ENCODE measurements around the gene BRMS1. TPM values are rescaled to one million over a fixed set of nuclear protein-coding genes. Genes with fewer than 3 reads are reported as not detected.

Gene BRMS1, protein sequence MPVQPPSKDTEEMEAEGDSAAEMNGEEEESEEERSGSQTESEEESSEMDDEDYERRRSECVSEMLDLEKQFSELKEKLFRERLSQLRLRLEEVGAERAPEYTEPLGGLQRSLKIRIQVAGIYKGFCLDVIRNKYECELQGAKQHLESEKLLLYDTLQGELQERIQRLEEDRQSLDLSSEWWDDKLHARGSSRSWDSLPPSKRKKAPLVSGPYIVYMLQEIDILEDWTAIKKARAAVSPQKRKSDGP
- polyA plus RNA-seq (2011; rRNA removed) (35.2 and 39.3 TPM in 2 replicates), polyA minus RNA-seq (2011; rRNA and poly(A)+ RNA removed) (12.9 and 15.2 TPM in 2 replicates)

DNA sequence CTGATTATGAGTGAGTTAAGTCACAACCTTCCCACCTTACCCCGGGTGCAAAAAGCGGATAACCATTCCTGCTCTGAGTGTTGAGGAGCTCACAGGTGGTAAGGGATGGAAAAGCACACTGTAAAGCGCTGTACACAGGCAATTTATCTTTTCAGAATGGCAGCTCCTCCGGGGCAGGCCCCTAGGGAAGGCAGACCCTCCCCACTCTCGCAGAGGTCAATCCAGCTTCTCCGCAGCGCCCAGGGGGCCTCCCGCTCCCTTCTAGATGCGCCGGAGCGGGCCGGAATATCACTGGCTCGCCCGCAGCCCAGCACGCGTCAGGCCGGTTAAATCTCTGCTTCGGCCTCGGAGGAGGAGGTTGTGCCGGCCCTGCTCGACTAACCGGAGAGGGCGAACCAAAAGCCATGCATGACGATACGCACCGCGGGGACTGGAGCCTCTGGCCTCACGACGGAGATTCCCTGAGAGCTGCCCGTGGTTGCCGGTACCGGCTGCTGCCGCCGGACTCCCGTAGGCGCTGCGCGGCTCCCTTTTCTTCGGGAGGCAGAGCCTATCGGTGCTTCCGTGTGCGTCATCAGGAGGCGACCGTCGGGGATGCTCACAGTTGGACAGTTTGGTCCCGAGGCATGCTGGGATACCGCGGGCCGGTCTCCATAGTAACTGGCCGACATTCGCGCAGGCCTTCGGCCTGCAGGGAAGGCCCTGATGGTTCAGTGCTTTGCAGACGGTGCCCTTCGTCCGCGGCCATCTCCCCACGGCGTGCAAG, at the start of gene BRMS1:
BRMS1 (minus strand) TSS at position 555 of the 766 bp plus-strand sequence. CDS start 2,870 bp downstream, outside the sequence.
- peak; percentile 87 for DNase-seq (ENCODE audit: low read depth, low spot score)
- Histone ChIP-seq H3K9me3 (ENCODE audit: control insufficient read depth, insufficient read depth, low read length) (peaks cover 3% of the 10 kb centered on the region; the same call in 1 of the 2 replicates), H3K4me3 (ENCODE audit: low read depth, low read length) (peak within 1 kb of the TSS; percentile 99), H3K27me3 (ENCODE audit: control insufficient read depth, insufficient read depth, low read length) (no peaks in the 10 kb centered on the region), H3K27ac (ENCODE audit: low read depth, low read length) (peak within 1 kb of the TSS; percentile 65)
- POLR2A ChIA-PET, result interaction anchor here (0.6 to 2.1 kb wide), 6 partner anchors 9 to 175 kb away, joined by 3 to 13 read pairs (median 4); partner anchors contain the start of genes CD248, RIN1 and YIF1A
- TF ChIP-seq, protein P1, sequence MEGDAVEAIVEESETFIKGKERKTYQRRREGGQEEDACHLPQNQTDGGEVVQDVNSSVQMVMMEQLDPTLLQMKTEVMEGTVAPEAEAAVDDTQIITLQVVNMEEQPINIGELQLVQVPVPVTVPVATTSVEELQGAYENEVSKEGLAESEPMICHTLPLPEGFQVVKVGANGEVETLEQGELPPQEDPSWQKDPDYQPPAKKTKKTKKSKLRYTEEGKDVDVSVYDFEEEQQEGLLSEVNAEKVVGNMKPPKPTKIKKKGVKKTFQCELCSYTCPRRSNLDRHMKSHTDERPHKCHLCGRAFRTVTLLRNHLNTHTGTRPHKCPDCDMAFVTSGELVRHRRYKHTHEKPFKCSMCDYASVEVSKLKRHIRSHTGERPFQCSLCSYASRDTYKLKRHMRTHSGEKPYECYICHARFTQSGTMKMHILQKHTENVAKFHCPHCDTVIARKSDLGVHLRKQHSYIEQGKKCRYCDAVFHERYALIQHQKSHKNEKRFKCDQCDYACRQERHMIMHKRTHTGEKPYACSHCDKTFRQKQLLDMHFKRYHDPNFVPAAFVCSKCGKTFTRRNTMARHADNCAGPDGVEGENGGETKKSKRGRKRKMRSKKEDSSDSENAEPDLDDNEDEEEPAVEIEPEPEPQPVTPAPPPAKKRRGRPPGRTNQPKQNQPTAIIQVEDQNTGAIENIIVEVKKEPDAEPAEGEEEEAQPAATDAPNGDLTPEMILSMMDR (IDR thresholded peaks at IDR 0.05; ENCODE audit: low read depth, low read length), result peak; percentile 13
- CTCF ChIA-PET, result interaction anchor here (0.8 to 2.1 kb wide), 11 partner anchors 9 to 94 kb away, joined by 3 to 12 read pairs (median 4); partner anchors contain the start of genes MRPL11 and RIN1

DNA sequence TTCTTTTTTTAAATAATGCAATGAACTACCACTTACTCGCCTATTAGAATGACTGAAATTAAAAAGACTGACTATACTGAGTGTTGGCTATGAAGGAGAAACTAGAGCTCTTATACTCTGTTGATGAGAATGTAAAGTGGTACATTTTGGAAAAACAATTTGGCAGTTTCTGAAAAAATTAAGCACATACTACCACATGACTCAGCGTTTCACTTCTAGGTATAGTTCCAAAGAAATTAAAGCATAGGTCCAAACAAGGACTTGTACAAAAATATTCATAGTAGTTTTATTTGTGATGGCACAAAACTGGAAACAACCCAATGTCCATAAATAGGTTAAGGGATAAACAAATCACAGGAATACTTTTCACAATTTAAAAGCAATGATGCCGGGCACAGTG, 49.0 kb upstream of the BRMS1 start:
- ChIA-PET POLR2A (no interaction called here), CTCF (interaction anchor here (3.8 kb wide), 1 partner anchor 8 kb away, joined by 32 read pairs; no protein-coding TSS in a partner anchor)
- TF ChIP-seq, protein P1 (IDR thresholded peaks at IDR 0.05; ENCODE audit: low read depth, low read length), result no peak
- Histone ChIP-seq H3K4me3 (ENCODE audit: low read depth, low read length) (no peak overlapping the region), H3K27me3 (ENCODE audit: control insufficient read depth, insufficient read depth, low read length) (peaks cover 8% of the 10 kb centered on the region), H3K27ac (ENCODE audit: low read depth, low read length) (no peak overlapping the region), H3K9me3 (ENCODE audit: control insufficient read depth, insufficient read depth, low read length) (no peaks in the 10 kb centered on the region)
- no peak for DNase-seq (ENCODE audit: low read depth, low spot score)

DNA sequence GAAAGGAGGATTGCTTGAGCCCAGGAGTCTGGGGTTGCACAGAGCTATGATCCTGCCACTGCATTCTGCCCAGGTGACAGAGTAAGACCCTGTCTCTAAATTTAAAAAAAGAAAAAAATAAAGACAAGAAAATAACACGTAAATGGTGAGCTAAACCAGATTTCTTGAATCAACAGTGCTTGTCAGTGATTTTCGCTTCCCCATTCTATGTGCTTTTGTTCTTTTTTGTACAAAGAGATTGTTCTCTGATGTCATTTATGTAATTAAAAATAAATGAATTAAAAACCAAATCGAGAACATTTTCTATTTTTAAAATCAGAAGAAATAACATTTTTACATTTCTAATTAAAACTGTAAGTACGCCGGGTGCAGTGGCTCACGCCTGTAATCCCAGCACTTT, 46.4 kb upstream of the BRMS1 start:
- ChIA-PET CTCF (interaction anchor here (0.6 to 1.4 kb wide), 4 partner anchors 26 to 80 kb away, joined by 3 to 5 read pairs (median 4); no protein-coding TSS in a partner anchor), POLR2A (no interaction called here)
- H3K27ac ChIP-seq (ENCODE audit: low read depth, low read length), result no peak overlapping the region
- TF ChIP-seq, protein P1 (IDR thresholded peaks at IDR 0.05; ENCODE audit: low read depth, low read length), result no peak
- DNase-seq (ENCODE audit: low read depth, low spot score), result no peak
- no peaks in the 10 kb centered on the region for H3K9me3 ChIP-seq (ENCODE audit: control insufficient read depth, insufficient read depth, low read length)
- H3K4me3 ChIP-seq (ENCODE audit: low read depth, low read length), result no peak overlapping the region
- H3K27me3 ChIP-seq (ENCODE audit: control insufficient read depth, insufficient read depth, low read length), result peaks cover 5% of the 10 kb centered on the region

DNA sequence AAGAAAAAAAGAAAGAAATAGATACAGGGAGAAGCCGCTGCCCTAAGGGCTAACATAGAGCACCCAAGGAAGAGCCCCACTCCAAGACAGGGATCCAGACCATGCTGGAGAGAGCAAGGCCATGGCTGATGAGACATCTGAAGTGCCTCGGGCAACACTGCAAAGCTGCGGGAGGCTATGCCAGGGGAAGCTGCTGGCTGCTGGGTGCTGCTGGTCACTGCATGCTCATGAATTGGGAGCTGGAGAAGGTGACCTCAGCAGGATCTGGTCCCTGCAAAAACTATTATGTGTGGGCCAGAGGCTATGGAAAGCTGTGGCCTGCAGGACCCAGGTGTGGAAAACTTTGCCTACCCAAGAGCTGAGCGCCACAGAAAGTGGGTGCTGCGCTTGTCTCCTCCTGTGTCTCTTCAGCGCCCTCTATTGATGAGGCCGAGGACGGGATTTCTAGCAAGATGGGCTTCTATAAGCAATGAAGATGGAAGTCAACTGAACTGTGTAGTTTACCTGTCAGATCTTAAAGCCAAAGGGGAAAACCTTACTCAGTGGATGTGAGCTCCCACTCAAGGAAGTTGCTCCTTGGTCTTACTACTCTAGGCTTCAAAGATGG, 44.0 kb upstream of the BRMS1 start:
- POLR2A ChIA-PET, result no interaction called here
- CTCF ChIA-PET, result interaction anchor here (0.5 to 9.5 kb wide), 30 partner anchors 9 to 348 kb away, joined by 3 to 98 read pairs (median 3); partner anchors contain the start of genes BRMS1, MRPL11, NPAS4 and RIN1
- H3K9me3 ChIP-seq (ENCODE audit: control insufficient read depth, insufficient read depth, low read length), result no peaks in the 10 kb centered on the region
- TF ChIP-seq, protein P1 (IDR thresholded peaks at IDR 0.05; ENCODE audit: low read depth, low read length), result peak; percentile 89
- no peak overlapping the region for H3K4me3 ChIP-seq (ENCODE audit: low read depth, low read length)
- H3K27me3 ChIP-seq (ENCODE audit: control insufficient read depth, insufficient read depth, low read length), result no peaks in the 10 kb centered on the region
- H3K27ac ChIP-seq (ENCODE audit: low read depth, low read length), result no peak overlapping the region
- peak; percentile 33 for DNase-seq (ENCODE audit: low read depth, low spot score)
